NCI-H526 treated with DMSO at 0.1 percent for 48 hours (cell line): ENCODE data around the gene ACO1.
"Not testable (repeated sequence)": the region's sequence is repeated elsewhere in the genome, so short reads cannot be mapped to it uniquely, and the experiment has no call there.

ENCODE experiments used
- DNase-seq: peaks from one replicate; lab custom pipeline; 2025; lab: John Stamatoyannopoulos, UW

Gene ACO1

GRCh38 chr9:32384364-32385151, at the start of gene ACO1:
ACO1 (plus strand) TSS chr9:32384643; CDS start chr9:32405507, 20,864 bp downstream.
- DNase-seq = peak; percentile 79

GRCh38 chr9:32334916-32335895, 49.2 kb upstream of the ACO1 start:
- DNase-seq = no peak

GRCh38 chr9:32339424-32339823, 45.0 kb upstream of the ACO1 start:
- peak; percentile 92 for DNase-seq

DNA sequence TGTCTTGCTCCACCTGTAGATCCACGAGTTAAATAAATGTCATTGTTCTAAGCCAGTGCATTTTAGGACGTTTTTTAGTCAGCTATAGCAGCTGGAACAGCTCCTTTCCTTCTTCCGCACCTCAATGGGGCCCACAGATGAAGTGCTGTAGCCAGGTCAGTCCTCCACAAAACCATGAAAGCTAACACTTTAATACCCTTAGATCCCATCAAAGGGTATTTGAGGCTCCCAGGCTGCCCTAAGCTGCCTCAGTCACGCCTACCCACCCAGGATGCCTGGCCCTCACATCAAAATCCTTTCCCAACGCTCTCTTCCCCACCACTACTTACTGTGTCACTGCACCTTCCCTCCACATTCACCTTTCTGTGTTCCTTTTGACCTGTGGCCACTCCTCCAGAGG, 44.1 kb upstream of the ACO1 start:
- DNase-seq = no peak

DNA sequence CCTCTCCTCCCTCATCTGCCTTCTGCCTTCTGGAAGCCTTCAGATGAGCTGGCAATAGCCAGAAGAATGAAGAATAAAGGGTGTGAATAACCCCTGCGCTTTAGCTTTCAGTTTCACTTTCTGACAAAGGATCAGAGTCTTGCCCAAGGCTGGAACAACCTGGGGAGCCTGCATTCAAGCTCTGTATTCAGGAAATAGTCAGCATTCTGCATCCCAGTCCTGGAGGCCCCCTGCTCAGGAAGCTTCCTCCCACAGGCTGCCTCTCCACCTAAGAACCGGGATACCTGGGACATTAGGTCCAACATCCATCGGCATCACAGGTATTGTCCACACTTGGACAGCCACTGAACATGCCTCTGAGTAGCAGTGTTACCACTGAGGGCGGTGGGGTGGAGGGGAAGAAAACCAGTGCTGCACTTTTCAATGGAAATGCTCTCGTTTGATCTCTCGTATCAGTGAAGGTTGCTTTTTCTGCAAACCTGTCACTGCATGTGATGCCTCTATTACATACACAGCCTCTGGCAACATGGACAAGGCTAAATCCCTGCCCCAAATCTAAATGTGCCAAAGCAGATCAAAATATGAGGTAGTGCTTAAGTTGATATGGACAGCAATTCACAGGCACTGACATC, 39.8 kb upstream of the ACO1 start:
- no peak for DNase-seq

DNA sequence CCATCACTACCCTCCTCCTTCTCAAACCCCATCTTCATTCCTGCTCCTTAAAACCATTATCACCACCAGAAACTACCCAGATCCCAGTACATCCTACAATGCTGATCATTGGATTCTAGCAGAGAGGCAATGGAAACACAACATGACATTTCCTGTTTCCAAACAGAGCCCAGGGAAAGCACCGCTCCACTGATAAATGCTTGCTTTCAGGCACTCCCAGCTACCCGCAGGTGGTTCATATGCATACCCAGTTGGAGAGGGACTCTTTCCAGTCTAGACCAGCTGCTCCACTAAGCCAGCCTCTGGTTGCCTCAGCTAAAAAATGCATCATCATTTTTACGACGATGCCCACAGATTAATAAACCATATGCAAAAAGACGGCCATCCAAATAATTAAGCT, 39.2 kb upstream of the ACO1 start:
- DNase-seq = no peak

- DNase-seq = no peak
Measured at GRCh38 chr9:32347571-32347970, 36.9 kb upstream of the ACO1 start.

- no peak for DNase-seq
Measured at GRCh38 chr9:32348106-32348695, 36.2 kb upstream of the ACO1 start.

GRCh38 chr9:32349013-32349412, 35.4 kb upstream of the ACO1 start:
- no peak for DNase-seq

GRCh38 chr9:32350682-32351081, 33.8 kb upstream of the ACO1 start:
- DNase-seq = peak; percentile 53

- no peak for DNase-seq
Measured at GRCh38 chr9:32351845-32352244, 32.6 kb upstream of the ACO1 start.

GRCh38 chr9:32353476-32353875, 31.0 kb upstream of the ACO1 start:
- not testable (repeated sequence) for DNase-seq

DNA sequence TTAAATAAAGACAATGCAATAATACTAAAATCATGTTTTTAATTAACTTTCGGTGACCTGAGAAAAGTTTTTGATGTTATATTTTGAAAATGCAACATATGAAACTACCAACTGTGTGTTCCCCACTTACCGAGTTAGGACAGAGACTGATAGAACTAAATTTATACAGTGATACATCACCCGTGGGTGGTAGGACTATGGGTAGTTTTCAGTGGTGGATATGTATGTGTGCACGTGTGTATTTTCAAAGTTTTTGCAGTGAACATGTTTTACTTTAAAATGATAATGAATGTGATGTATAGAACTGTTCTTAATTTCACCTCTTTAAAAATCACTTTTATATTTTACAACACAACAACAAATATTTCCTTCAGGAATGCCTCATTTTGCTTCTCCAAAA, 25.0 kb upstream of the ACO1 start:
- DNase-seq = no peak

DNA sequence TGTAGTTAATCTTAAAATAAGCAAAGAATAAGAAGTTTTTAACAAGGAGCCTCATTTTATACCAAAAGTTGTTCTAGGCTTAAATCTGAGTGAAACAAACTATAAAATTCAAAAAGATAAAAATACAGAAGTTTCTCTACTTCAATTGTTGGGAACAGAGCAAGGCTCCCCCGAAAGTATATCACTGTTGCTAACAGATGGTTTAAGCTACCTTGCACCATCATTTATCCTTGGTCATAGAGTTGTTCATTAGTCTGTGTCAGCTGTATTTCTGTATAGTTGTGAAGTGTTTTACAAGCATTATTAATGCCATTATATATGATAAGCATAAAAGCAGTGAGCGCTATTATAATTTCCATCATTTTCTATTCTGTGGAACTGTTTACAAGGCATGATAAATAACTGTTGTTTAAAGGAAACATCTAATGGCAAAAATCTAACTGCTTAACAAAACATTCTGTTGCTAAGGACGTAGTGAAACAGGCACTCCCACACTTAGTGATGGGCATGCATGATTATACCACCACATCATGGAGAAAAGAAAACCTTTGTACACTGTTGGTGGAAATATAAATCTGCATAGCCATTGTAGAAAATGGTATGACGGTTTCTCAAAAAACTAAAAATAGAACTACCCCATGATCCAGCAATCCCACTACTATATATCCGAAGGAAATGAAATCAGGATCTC, 23.3 kb upstream of the ACO1 start:
- DNase-seq = no peak

GRCh38 chr9:32371279-32371678, 13.2 kb upstream of the ACO1 start:
- no peak for DNase-seq

- no peak for DNase-seq
Measured at GRCh38 chr9:32371679-32372078, 12.8 kb upstream of the ACO1 start.

- DNase-seq = no peak
Measured at GRCh38 chr9:32376285-32376684, 8.2 kb upstream of the ACO1 start.

DNA sequence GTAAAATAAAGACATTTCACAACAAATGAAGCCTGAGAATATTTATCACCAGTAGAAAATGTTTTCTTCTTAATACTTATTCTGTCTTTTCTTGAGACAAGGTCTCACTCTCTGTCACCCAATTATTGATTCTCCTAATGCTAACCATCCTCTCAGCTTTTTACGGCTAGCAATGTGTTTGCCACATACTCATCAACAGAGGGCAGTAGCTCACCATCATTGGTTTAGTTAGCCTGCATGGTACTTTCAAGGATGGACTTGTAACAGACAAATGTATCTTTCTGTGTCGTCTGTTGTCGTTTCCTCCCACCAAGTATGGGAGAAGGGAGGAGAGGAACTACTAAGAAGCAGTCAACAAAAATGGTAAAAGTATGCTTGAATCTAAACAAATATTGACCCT, 5.9 kb upstream of the ACO1 start:
- peak; percentile 68 for DNase-seq

GRCh38 chr9:32378993-32379729, 5.3 kb upstream of the ACO1 start:
- DNase-seq = peak; percentile 72

GRCh38 chr9:32380944-32381343, 3.5 kb upstream of the ACO1 start:
- no peak for DNase-seq
